ENCODE measurements around the gene SRPK3. TPM values are rescaled to one million over a fixed set of nuclear protein-coding genes. Genes with fewer than 3 reads are reported as not detected.
A peak's percentile ranks its signal among the peaks of the same experiment; 100 is the strongest.

SRPK3 gene
- total and polyA plus RNA-seq, 2 donors (not counting 3 experiments of a cell fraction or from before 2014, with no cell fraction given), result 0.25 to 0.40 TPM

- peak; percentile 96 for DNase-seq (ENCODE audit: low read depth, low spot score)
- Histone ChIP-seq H3K9ac (replicated peaks; ENCODE audit: extremely low read depth, insufficient read depth, low read length) (peak within 1 kb of the TSS; percentile 94), H3K9me3 (replicated peaks; ENCODE audit: control insufficient read depth, insufficient read depth, low read length) (no peaks in the 10 kb centered on the region), H3K4me3 (replicated peaks in 1 of 3; ENCODE audit: insufficient read depth in 1 of 3, low read depth in 1 of 3, low read length in 3 of 3) (peak within 1 kb of the TSS; percentile 39 to 84 (median 78)), H3K79me2 (ENCODE audit: control insufficient read depth, insufficient read depth, low read length) (peaks cover 58% of the 10 kb centered on the region), H3K4me1 (ENCODE audit: control insufficient read depth, extremely low read depth, insufficient read depth, low read length) (peaks cover 15% of the 10 kb centered on the region), H3K9me1 (replicated peaks; ENCODE audit: control insufficient read depth, extremely low read depth, insufficient read depth, low read length) (no peaks in the 10 kb centered on the region), H4K20me1 (replicated peaks; ENCODE audit: control insufficient read depth, extremely low read depth, insufficient read depth, low read length) (no peaks in the 10 kb centered on the region), H3K36me3 (ENCODE audit: control insufficient read depth in 2 of 2, extremely low read depth in 1 of 2, insufficient read depth in 2 of 2, low read length in 2 of 2) (peaks cover 0 to 20% of the 10 kb centered on the region in 2 experiments), H2AFZ (ENCODE audit: low read depth, low read length) (peak within 1 kb of the TSS; percentile 66), H3K4me2 (ENCODE audit: insufficient read depth, low read length) (peak within 1 kb of the TSS; percentile 67), H3K27ac (ENCODE audit: insufficient read depth, low read depth, low read length) (peak within 1 kb of the TSS; percentile 87), H3K27me3 (ENCODE audit: control insufficient read depth in 2 of 2, insufficient read depth in 2 of 2, low read length in 2 of 2) (no peaks in the 10 kb centered on the region)
- CTCF ChIA-PET, result interaction anchor here (0.7 to 1.9 kb wide), 3 partner anchors 10 to 153 kb away, joined by 3 to 13 read pairs (median 6); no protein-coding TSS in a partner anchor
- BruUV-seq (replicated peaks), result no TSS peak
- intact Hi-C loops (cut with micrococcal nuclease), result loop anchor here (2.0 to 10.0 kb wide), 3 partner anchors 29 to 81 kb away; partner anchors contain the start of gene PLXNB3
- POLR2A ChIA-PET, result no interaction called here
- peak; percentile 99 for FAIRE-seq
- TF ChIP-seq CTCF (IDR thresholded peaks at IDR 0.05; ENCODE audit: extremely low read depth in 1 of 2, insufficient read depth in 1 of 2, low read depth in 1 of 2, low read length in 2 of 2) (no peak), MYC (IDR thresholded peaks at IDR 0.05; ENCODE audit: low read depth, low read length) (no peak), POLR2A (IDR thresholded peaks at IDR 0.05; ENCODE audit: low read depth, low read length) (peak; percentile 76), POLR2AphosphoS5 (IDR thresholded peaks at IDR 0.05; ENCODE audit: insufficient read depth, low read depth, low read length) (peak; percentile 57)
- dilution Hi-C loops (cut with MboI; ENCODE audit: extremely low pct_ligation_motif_present, low sequenced_read_pairs), result no loop called here
These were observed 13.4 kb downstream of the SRPK3 start, which contains the start of the genes IDH3G and SSR4 for GRCh38 chrX:153794018-153794896. IDH3G (minus strand) TSS chrX:153794375; CDS start chrX:153794326, 49 bp downstream. SSR4 (plus strand) TSS chrX:153794668; CDS start chrX:153794688, 20 bp downstream.

All from endothelial cell of umbilical vein (primary cell).